ENCODE results near the gene CBX4.

Gene CBX4

GRCh38 chr17:79830763-79831264 is 8.4 kb downstream of the CBX4 start:
- Histone ChIP-seq H3K4me1 (peaks cover 94 to 100% (median 100%) of the 10 kb centered on the region in 10 experiments), H3K4me2 (peak overlapping the region; percentile 84 to 100 (median 94)), H3K9ac (peak overlapping the region in 1 of 11 experiments; percentile 1; a peak in 2 of 22 replicates), H3K36me3 (peaks cover 22 to 34% (median 30%) of the 10 kb centered on the region in 11 experiments), H3K27ac (0 out of 22 replicates have a peak overlapping the region, but pooled peaks of 3 of the 11 experiments have one; percentile 4 to 84 (median 21)), H4K20me1 (peaks cover 24 to 83% (median 42%) of the 10 kb centered on the region in 11 experiments; a peak in 21 of 22 replicates), H3K27me3 (no peaks in the 10 kb centered on the region), H3K4me3 (no peak overlapping the region), H3K9me3 (replicated peaks in 1 of 11) (peaks cover 0 to 10% (median 0%) of the 10 kb centered on the region in 11 experiments; a peak in 2 of 22 replicates)
- no peak for TF ChIP-seq Cebpa-rat (IDR thresholded peaks at IDR 0.05)

DNA sequence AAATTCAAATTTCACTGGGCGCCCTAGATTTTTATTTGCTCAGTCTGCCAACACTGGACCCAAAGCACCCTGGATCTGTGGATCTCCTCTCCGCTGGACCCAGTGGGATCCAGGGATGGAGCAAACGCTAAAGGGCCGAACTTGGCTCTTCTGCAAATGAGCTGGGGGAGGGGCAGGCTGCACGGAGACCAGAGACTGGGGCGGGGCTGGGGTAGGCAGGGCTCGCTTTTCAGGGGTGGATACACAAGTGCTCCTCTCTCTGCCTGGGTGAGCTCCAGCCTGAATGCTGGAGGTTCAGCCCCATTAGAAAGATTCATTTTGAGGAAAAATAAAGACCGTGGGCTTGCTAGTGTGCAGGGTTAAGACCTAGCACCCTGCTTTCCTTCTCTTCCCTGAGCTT is 8.9 kb downstream of the CBX4 start:
- Histone ChIP-seq H3K9ac (no peak overlapping the region), H3K27me3 (no peaks in the 10 kb centered on the region), H4K20me1 (peaks cover 19 to 78% (median 37%) of the 10 kb centered on the region in 11 experiments; a peak in 21 of 22 replicates), H3K4me1 (peaks cover 91 to 100% (median 99%) of the 10 kb centered on the region in 10 experiments), H3K36me3 (peaks cover 19 to 29% (median 25%) of the 10 kb centered on the region in 11 experiments), H3K9me3 (replicated peaks in 1 of 11) (peaks cover 0 to 8% (median 0%) of the 10 kb centered on the region in 11 experiments; a peak in 2 of 22 replicates), H3K4me2 (peak overlapping the region; percentile 84 to 100 (median 94); a peak in 20 of 22 replicates), H3K27ac (no peak overlapping the region), H3K4me3 (no peak overlapping the region)
- no peak for TF ChIP-seq Cebpa-rat (IDR thresholded peaks at IDR 0.05)

DNA sequence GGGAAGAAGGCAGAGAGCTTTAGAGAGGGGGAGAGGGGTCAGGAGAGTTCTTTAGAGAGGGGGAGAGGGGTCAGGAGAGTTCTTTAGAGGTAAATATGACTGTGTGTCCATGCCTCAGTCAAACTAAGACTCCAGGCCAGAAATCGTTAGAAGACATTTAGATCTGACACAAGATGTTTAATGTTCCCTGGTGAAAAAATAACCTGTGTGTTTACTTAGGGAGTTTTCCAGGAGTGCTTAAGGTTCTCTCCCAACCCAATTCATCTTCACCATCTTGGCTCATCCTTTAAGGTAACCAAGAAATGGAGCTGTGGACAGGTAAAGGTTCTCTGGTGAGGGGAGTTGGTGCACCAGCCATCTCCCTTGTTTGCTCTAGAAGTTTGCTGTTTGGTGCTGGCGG is 9.8 kb downstream of the CBX4 start:
- H3K4me3 ChIP-seq = peak overlapping the region in 1 of 10 experiments; percentile 24; a peak in 2 of 20 replicates
- H3K9me3 ChIP-seq (replicated peaks in 1 of 11) = no peaks in the 10 kb centered on the region
- peak overlapping the region in 3 of 11 experiments; percentile 3 to 29 (median 3); a peak in 2 of 22 replicates for H3K9ac ChIP-seq
- peaks cover 82 to 95% (median 90%) of the 10 kb centered on the region in 10 experiments for H3K4me1 ChIP-seq
- H3K27ac ChIP-seq = no peak overlapping the region
- H3K4me2 ChIP-seq = peak overlapping the region; percentile 84 to 100 (median 94)
- H3K27me3 ChIP-seq = no peaks in the 10 kb centered on the region
- H4K20me1 ChIP-seq = peaks cover 11 to 69% (median 28%) of the 10 kb centered on the region in 11 experiments; a peak in 21 of 22 replicates
- peaks cover 11 to 20% (median 16%) of the 10 kb centered on the region in 11 experiments for H3K36me3 ChIP-seq
- no peak for TF ChIP-seq Cebpa-rat (IDR thresholded peaks at IDR 0.05)

DNA sequence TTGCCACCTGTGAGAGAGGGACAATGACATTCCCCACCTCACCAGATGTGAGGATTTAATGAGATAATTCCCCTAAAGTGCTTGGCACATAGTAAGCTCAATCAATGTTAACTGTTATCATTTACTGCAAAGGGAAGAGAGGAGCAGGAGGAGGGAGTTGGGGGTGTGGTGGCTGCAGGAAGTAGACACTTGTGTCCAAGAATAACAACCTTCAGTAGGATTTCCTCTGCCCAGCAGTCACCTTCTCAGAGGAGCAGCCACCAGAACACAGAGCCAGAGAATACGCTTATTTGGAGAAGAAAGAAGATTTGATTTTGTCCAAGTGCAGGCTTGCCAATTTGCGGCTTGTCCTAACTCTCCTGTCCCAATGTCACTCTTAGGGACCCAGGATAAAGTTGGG is 10.2 kb downstream of the CBX4 start:
- Histone ChIP-seq H3K9ac (peak overlapping the region in 3 of 11 experiments; percentile 3 to 29 (median 3); a peak in 2 of 22 replicates), H3K4me1 (peaks cover 78 to 90% (median 86%) of the 10 kb centered on the region in 10 experiments), H3K27me3 (no peaks in the 10 kb centered on the region), H3K4me2 (peak overlapping the region; percentile 84 to 100 (median 94)), H3K4me3 (peak overlapping the region in 1 of 10 experiments; percentile 24; a peak in 2 of 20 replicates), H3K36me3 (peaks cover 6 to 16% (median 12%) of the 10 kb centered on the region in 11 experiments; a peak in 21 of 22 replicates), H4K20me1 (peaks cover 6 to 65% (median 24%) of the 10 kb centered on the region in 11 experiments; a peak in 20 of 22 replicates), H3K27ac (no peak overlapping the region), H3K9me3 (replicated peaks in 1 of 11) (no peaks in the 10 kb centered on the region)
- TF ChIP-seq Cebpa-rat (IDR thresholded peaks at IDR 0.05) = no peak

DNA sequence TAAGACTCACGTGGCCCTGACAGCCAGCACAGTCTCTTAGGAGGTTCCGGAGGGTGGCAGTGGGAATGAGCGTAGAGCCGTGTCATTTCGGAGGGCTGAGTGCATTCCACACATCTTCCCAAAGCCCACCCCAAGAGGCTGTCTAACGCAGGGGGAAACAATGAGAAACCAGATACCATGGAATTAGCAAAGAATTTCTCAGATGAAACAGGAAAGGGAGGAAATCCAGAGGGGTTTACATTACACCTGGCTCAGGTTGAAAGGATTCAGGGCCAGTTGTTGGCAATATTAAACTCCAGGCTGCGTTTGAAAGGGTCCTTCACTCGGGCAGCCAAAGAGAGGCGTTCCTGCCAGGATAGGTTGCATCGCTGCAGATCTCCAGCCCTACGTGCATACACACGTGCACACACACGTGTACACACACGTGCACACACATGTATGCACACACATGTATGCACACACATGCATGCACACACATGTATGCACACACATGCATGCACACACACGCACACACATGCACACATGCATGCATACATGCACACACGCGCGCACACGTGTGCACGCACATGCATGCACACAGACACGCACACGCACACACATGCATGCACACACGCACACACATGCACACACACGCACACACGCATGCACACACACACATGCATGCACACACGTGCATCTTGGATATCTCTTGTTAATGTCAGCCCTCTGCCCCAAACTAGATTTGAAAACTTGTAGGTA is 12.2 kb downstream of the CBX4 start:
- H3K4me3 ChIP-seq = no peak overlapping the region
- peaks cover 0 to 45% (median 10%) of the 10 kb centered on the region in 11 experiments; a peak in 10 of 22 replicates for H4K20me1 ChIP-seq
- no peaks in the 10 kb centered on the region for H3K36me3 ChIP-seq
- H3K9me3 ChIP-seq (replicated peaks in 1 of 11) = no peaks in the 10 kb centered on the region
- peak overlapping the region; percentile 56 to 100 (median 76) for H3K4me2 ChIP-seq
- H3K4me1 ChIP-seq = peaks cover 58 to 70% (median 66%) of the 10 kb centered on the region in 10 experiments
- no peaks in the 10 kb centered on the region; a peak in 1 of 22 replicates for H3K27me3 ChIP-seq
- TF ChIP-seq Cebpa-rat (IDR thresholded peaks at IDR 0.05) = no peak
- H3K9ac ChIP-seq = no peak overlapping the region
- H3K27ac ChIP-seq = no peak overlapping the region; a peak in 1 of 22 replicates

GRCh38 chr17:79826204-79826680 is 13.0 kb downstream of the CBX4 start:
- H3K9ac ChIP-seq = no peak overlapping the region
- no peaks in the 10 kb centered on the region for H3K36me3 ChIP-seq
- H3K27ac ChIP-seq = peak overlapping the region in 1 of 11 experiments; percentile 15; a peak in 1 of 22 replicates
- H3K4me1 ChIP-seq = peaks cover 50 to 63% (median 58%) of the 10 kb centered on the region in 10 experiments
- peaks cover 0 to 6% (median 0%) of the 10 kb centered on the region in 11 experiments; a peak in 3 of 22 replicates for H3K27me3 ChIP-seq
- no peak overlapping the region; a peak in 1 of 20 replicates for H3K4me3 ChIP-seq
- TF ChIP-seq Cebpa-rat (IDR thresholded peaks at IDR 0.05) = no peak
- H4K20me1 ChIP-seq = peaks cover 0 to 37% (median 7%) of the 10 kb centered on the region in 11 experiments; a peak in 10 of 22 replicates
- H3K9me3 ChIP-seq (replicated peaks in 1 of 11) = no peaks in the 10 kb centered on the region
- peak overlapping the region; percentile 56 to 100 (median 76) for H3K4me2 ChIP-seq

GRCh38 chr17:79825580-79825921 is 13.7 kb downstream of the CBX4 start:
- TF ChIP-seq Cebpa-rat (IDR thresholded peaks at IDR 0.05) = no peak
- H3K4me3 ChIP-seq = no peak overlapping the region
- H3K27me3 ChIP-seq = peaks cover 0 to 11% (median under 1%) of the 10 kb centered on the region in 11 experiments; a peak in 6 of 22 replicates
- peak overlapping the region in 9 of 11 experiments; percentile 56 to 100 (median 82); a peak in 15 of 22 replicates for H3K4me2 ChIP-seq
- H3K9me3 ChIP-seq (replicated peaks in 1 of 11) = no peaks in the 10 kb centered on the region
- H3K4me1 ChIP-seq = peaks cover 44 to 56% (median 51%) of the 10 kb centered on the region in 10 experiments
- no peaks in the 10 kb centered on the region for H3K36me3 ChIP-seq
- no peak overlapping the region for H3K9ac ChIP-seq
- no peak overlapping the region for H3K27ac ChIP-seq
- H4K20me1 ChIP-seq = peaks cover 0 to 30% (median under 1%) of the 10 kb centered on the region in 11 experiments; a peak in 8 of 22 replicates

GRCh38 chr17:79824893-79825579 is 14.2 kb downstream of the CBX4 start:
- Histone ChIP-seq H4K20me1 (peaks cover 0 to 25% (median 0%) of the 10 kb centered on the region in 11 experiments; a peak in 5 of 22 replicates), H3K4me3 (no peak overlapping the region), H3K27me3 (peaks cover 0 to 16% (median 6%) of the 10 kb centered on the region in 11 experiments; a peak in 12 of 22 replicates), H3K36me3 (no peaks in the 10 kb centered on the region), H3K4me2 (peak overlapping the region in 4 of 11 experiments; percentile 76 to 100 (median 96); a peak in 7 of 22 replicates), H3K27ac (no peak overlapping the region), H3K9me3 (replicated peaks in 1 of 11) (no peaks in the 10 kb centered on the region), H3K4me1 (peaks cover 38 to 51% (median 46%) of the 10 kb centered on the region in 10 experiments), H3K9ac (no peak overlapping the region)
- TF ChIP-seq Cebpa-rat (IDR thresholded peaks at IDR 0.05) = no peak
